ENCODE measurements around the gene GOLGA3. TPM values are rescaled to one million over a fixed set of nuclear protein-coding genes. Genes with fewer than 3 reads are reported as not detected.

Gene GOLGA3
- total and polyA plus RNA-seq, 10 of the 15 experiments (the other 5 are each of a cell fraction or from before 2014, with no cell fraction given): 2.0 to 42.7 (median 15.2) TPM

DNA sequence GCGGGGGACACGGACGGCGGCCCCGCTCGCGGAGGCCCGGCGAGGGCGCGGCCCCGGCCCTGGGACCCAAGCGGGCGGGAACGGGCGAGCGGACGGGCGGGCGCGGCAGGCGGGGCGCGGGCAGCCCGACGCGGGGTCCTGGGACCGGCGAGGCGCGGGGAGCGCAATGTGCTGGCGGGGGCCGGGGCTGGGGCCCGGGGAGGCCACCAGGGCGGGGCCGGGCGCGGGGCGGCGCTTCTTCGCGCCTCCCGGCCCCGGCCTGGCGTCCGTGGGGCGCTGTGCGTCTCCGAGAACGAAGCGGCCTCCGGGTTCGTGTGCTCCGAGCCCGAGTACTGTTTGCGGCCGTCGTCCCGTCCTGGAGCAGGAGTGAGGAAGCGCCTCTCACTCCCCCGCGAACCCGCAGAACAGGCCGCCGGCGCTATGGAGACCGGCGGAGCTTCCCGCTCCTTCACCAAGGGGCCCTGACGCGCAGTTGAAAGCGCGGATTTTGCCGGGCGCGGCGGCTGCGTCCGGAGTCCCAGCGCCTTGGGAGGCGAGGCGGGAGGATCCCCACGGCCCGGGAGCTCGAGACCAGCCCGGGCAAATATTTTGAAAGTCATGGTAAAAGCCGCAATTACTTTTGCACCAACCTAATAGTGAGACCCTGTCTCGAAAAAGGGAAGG lies 66.6 kb downstream of the GOLGA3 start (continued):
- TF ChIP-seq, protein P1, sequence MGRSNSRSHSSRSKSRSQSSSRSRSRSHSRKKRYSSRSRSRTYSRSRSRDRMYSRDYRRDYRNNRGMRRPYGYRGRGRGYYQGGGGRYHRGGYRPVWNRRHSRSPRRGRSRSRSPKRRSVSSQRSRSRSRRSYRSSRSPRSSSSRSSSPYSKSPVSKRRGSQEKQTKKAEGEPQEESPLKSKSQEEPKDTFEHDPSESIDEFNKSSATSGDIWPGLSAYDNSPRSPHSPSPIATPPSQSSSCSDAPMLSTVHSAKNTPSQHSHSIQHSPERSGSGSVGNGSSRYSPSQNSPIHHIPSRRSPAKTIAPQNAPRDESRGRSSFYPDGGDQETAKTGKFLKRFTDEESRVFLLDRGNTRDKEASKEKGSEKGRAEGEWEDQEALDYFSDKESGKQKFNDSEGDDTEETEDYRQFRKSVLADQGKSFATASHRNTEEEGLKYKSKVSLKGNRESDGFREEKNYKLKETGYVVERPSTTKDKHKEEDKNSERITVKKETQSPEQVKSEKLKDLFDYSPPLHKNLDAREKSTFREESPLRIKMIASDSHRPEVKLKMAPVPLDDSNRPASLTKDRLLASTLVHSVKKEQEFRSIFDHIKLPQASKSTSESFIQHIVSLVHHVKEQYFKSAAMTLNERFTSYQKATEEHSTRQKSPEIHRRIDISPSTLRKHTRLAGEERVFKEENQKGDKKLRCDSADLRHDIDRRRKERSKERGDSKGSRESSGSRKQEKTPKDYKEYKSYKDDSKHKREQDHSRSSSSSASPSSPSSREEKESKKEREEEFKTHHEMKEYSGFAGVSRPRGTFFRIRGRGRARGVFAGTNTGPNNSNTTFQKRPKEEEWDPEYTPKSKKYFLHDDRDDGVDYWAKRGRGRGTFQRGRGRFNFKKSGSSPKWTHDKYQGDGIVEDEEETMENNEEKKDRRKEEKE (IDR thresholded peaks at IDR 0.05): no peak
- TF ChIP-seq ZNF207 (IDR thresholded peaks at IDR 0.05; ENCODE audit: borderline replicate concordance) (0 out of 2 replicates have a peak, but pooled peaks have one; percentile 65), TCF12 (IDR thresholded peaks at IDR 0.05; ENCODE audit: low read depth, low read length) (0 out of 2 replicates have a peak, but pooled peaks have one; percentile 18), RELA (IDR thresholded peaks at IDR 0.05; ENCODE audit: borderline replicate concordance, partially characterized antibody) (peak; percentile 28), CREM (IDR thresholded peaks at IDR 0.05; ENCODE audit: low read depth) (no peak)
- TF ChIP-seq, protein P2, sequence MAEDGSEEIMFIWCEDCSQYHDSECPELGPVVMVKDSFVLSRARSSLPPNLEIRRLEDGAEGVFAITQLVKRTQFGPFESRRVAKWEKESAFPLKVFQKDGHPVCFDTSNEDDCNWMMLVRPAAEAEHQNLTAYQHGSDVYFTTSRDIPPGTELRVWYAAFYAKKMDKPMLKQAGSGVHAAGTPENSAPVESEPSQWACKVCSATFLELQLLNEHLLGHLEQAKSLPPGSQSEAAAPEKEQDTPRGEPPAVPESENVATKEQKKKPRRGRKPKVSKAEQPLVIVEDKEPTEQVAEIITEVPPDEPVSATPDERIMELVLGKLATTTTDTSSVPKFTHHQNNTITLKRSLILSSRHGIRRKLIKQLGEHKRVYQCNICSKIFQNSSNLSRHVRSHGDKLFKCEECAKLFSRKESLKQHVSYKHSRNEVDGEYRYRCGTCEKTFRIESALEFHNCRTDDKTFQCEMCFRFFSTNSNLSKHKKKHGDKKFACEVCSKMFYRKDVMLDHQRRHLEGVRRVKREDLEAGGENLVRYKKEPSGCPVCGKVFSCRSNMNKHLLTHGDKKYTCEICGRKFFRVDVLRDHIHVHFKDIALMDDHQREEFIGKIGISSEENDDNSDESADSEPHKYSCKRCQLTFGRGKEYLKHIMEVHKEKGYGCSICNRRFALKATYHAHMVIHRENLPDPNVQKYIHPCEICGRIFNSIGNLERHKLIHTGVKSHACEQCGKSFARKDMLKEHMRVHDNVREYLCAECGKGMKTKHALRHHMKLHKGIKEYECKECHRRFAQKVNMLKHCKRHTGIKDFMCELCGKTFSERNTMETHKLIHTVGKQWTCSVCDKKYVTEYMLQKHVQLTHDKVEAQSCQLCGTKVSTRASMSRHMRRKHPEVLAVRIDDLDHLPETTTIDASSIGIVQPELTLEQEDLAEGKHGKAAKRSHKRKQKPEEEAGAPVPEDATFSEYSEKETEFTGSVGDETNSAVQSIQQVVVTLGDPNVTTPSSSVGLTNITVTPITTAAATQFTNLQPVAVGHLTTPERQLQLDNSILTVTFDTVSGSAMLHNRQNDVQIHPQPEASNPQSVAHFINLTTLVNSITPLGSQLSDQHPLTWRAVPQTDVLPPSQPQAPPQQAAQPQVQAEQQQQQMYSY (CRISPR knock-in tag; IDR thresholded peaks at IDR 0.05): no peak
- TF ChIP-seq, protein P3, sequence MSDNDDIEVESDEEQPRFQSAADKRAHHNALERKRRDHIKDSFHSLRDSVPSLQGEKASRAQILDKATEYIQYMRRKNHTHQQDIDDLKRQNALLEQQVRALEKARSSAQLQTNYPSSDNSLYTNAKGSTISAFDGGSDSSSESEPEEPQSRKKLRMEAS (IDR thresholded peaks at IDR 0.05; ENCODE audit: low read depth, low read length): no peak

All from GM12878 (cell line).